Measurements from ENCODE around the gene SLC37A2. TPM values are rescaled to one million over a fixed set of nuclear protein-coding genes. Genes with fewer than 3 reads are reported as not detected.
A peak's percentile ranks its signal among the peaks of the same experiment; 100 is the strongest.

The SLC37A2 gene
- total and polyA plus RNA-seq, 12 donors = 15.3 to 389 (median 173) TPM

- DNase-seq = peak in 3 of 7 donors; percentile 22 to 53 (median 26)
- intact Hi-C loops (cut with DNase I) = no loop called here
Observed at GRCh38 chr11:125074511-125075241, 11.6 kb downstream of the SLC37A2 start.

GRCh38 chr11:125075242-125075625 lies 12.1 kb downstream of the SLC37A2 start:
- no peaks in the 10 kb centered on the region for H3K9me3 ChIP-seq (replicated peaks in 1 of 3)
- intact Hi-C loops (cut with DNase I) = no loop called here
- H3K27me3 ChIP-seq = no peaks in the 10 kb centered on the region
- H3K4me1 ChIP-seq (replicated peaks in 1 of 2) = peaks cover 22 to 69% of the 10 kb centered on the region in 2 donors
- H3K4me3 ChIP-seq = no peak overlapping the region
- peak overlapping the region in 3 of 5 donors; percentile 14 to 95 (median 55) for H3K27ac ChIP-seq
- TF ChIP-seq POLR2A (IDR thresholded peaks at IDR 0.05) (no peak), CTCF (IDR thresholded peaks at IDR 0.05) (no peak)
- WGBS, 4 donors = 87 to 94% (median 88%) methylated on average over 3 to 7 of the region's 7 CpGs
- peak in 2 of 7 donors; percentile 13 to 54 for DNase-seq
- peaks cover 0 to 24% of the 10 kb centered on the region in 2 donors for H3K36me3 ChIP-seq (replicated peaks in 1 of 2)

More at GRCh38 chr11:125074511-125075241, 11.6 kb downstream of the SLC37A2 start:
- Histone ChIP-seq H3K36me3 (replicated peaks in 1 of 2) (peaks cover 0 to 22% of the 10 kb centered on the region in 2 donors), H3K27ac (peak overlapping the region in 2 of 5 donors; percentile 55 to 95), H3K4me1 (replicated peaks in 1 of 2) (peaks cover 27 to 74% of the 10 kb centered on the region in 2 donors), H3K4me3 (no peak overlapping the region), H3K27me3 (no peaks in the 10 kb centered on the region), H3K9me3 (replicated peaks in 1 of 3) (no peaks in the 10 kb centered on the region)
- 86 to 92% (median 88%) methylated on average over 9 to 11 of the region's 11 CpGs for WGBS, 4 donors
- no peak for TF ChIP-seq CTCF (IDR thresholded peaks at IDR 0.05)
- TF ChIP-seq POLR2A (IDR thresholded peaks at IDR 0.05) = no peak

GRCh38 chr11:125075900-125076317 lies 12.8 kb downstream of the SLC37A2 start:
- Histone ChIP-seq H3K36me3 (replicated peaks in 1 of 2) (peaks cover 0 to 31% of the 10 kb centered on the region in 2 donors), H3K27ac (peak overlapping the region in 3 of 5 donors; percentile 14 to 95 (median 55)), H3K4me3 (no peak overlapping the region), H3K9me3 (replicated peaks in 1 of 3) (no peaks in the 10 kb centered on the region), H3K27me3 (no peaks in the 10 kb centered on the region), H3K4me1 (replicated peaks in 1 of 2) (peaks cover 17 to 66% of the 10 kb centered on the region in 2 donors)
- 73 to 75% (median 74%) methylated on average over 7 to 11 of the region's 11 CpGs for WGBS, 4 donors
- DNase-seq = peak; percentile 59 to 91 (median 70)
- intact Hi-C loops (cut with DNase I) = no loop called here
- TF ChIP-seq CTCF (IDR thresholded peaks at IDR 0.05) = no peak
- peak in 1 of 2 donors; percentile 11 for TF ChIP-seq POLR2A (IDR thresholded peaks at IDR 0.05)

GRCh38 chr11:125076378-125076945 lies 13.4 kb downstream of the SLC37A2 start:
- WGBS, 4 donors = 57 to 76% (median 60%) methylated on average over 11 to 14 of the region's 14 CpGs
- no peaks in the 10 kb centered on the region for H3K9me3 ChIP-seq (replicated peaks in 1 of 3)
- no peaks in the 10 kb centered on the region for H3K27me3 ChIP-seq
- peaks cover 11 to 66% of the 10 kb centered on the region in 2 donors for H3K4me1 ChIP-seq (replicated peaks in 1 of 2)
- H3K36me3 ChIP-seq (replicated peaks in 1 of 2) = peaks cover 0 to 35% of the 10 kb centered on the region in 2 donors
- DNase-seq = peak in 1 of 7 donors; percentile 21
- H3K4me3 ChIP-seq = no peak overlapping the region
- peak overlapping the region in 2 of 5 donors; percentile 55 to 95 for H3K27ac ChIP-seq
- no peak for TF ChIP-seq POLR2A (IDR thresholded peaks at IDR 0.05)
- no peak for TF ChIP-seq CTCF (IDR thresholded peaks at IDR 0.05)
- intact Hi-C loops (cut with DNase I) = no loop called here
